HepG2 (cell line): Measurements from ENCODE around the gene LMOD2.

Source experiments
- CCDC6 ChIP-seq: sonication (generic); formaldehyde crosslinking; IDR thresholded peaks from 2 replicates; pipeline ENCODE4 v1.8.1; 2022; ENCODE audit warnings: mild to moderate bottlenecking, missing genetic modification reagents, moderate library complexity
- SMC3 ChIP-seq: IDR thresholded peaks from 2 replicates; pipeline ENCODE4 v1.6.1; 2011; ENCODE audit warnings: low read length, improper control_type of control experiment
- TF ChIP-seq, protein P1 (sequence below): sonication (generic); formaldehyde crosslinking; IDR thresholded peaks from 2 replicates; pipeline ENCODE4 v1.4.0; 2020; ENCODE audit warnings: missing genetic modification reagents
- TF ChIP-seq, protein P2 (sequence below): sonication (generic); formaldehyde crosslinking; conservative IDR thresholded peaks from 2 replicates; pipeline ENCODE4 v1.8.1; 2023; ENCODE audit warnings: missing genetic modification reagents
- TF ChIP-seq, protein P3 (sequence below): sonication (generic); formaldehyde crosslinking; IDR thresholded peaks from 2 replicates; pipeline ENCODE4 v1.4.0; 2020; ENCODE audit warnings: missing genetic modification reagents

DNA sequence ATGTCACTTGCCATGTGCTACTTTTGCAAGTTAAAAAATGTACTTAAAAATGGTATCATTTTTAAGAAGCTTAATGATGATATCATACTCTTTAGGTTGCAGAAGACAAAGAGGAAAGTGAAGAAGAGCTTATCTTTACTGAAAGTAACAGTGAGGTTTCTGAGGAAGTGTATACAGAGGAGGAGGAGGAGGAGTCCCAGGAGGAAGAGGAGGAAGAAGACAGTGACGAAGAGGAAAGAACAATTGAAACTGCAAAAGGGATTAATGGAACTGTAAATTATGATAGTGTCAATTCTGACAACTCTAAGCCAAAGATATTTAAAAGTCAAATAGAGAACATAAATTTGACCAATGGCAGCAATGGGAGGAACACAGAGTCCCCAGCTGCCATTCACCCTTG, 6.1 kb downstream of the LMOD2 start:
- no peak for TF ChIP-seq SMC3
- TF ChIP-seq, protein P1, sequence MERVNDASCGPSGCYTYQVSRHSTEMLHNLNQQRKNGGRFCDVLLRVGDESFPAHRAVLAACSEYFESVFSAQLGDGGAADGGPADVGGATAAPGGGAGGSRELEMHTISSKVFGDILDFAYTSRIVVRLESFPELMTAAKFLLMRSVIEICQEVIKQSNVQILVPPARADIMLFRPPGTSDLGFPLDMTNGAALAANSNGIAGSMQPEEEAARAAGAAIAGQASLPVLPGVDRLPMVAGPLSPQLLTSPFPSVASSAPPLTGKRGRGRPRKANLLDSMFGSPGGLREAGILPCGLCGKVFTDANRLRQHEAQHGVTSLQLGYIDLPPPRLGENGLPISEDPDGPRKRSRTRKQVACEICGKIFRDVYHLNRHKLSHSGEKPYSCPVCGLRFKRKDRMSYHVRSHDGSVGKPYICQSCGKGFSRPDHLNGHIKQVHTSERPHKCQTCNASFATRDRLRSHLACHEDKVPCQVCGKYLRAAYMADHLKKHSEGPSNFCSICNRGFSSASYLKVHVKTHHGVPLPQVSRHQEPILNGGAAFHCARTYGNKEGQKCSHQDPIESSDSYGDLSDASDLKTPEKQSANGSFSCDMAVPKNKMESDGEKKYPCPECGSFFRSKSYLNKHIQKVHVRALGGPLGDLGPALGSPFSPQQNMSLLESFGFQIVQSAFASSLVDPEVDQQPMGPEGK (CRISPR knock-in tag), result no peak
- TF ChIP-seq, protein P2, sequence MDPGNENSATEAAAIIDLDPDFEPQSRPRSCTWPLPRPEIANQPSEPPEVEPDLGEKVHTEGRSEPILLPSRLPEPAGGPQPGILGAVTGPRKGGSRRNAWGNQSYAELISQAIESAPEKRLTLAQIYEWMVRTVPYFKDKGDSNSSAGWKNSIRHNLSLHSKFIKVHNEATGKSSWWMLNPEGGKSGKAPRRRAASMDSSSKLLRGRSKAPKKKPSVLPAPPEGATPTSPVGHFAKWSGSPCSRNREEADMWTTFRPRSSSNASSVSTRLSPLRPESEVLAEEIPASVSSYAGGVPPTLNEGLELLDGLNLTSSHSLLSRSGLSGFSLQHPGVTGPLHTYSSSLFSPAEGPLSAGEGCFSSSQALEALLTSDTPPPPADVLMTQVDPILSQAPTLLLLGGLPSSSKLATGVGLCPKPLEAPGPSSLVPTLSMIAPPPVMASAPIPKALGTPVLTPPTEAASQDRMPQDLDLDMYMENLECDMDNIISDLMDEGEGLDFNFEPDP (CRISPR knock-in tag), result no peak
- TF ChIP-seq CCDC6 (CRISPR knock-in tag), result no peak
- TF ChIP-seq, protein P3, sequence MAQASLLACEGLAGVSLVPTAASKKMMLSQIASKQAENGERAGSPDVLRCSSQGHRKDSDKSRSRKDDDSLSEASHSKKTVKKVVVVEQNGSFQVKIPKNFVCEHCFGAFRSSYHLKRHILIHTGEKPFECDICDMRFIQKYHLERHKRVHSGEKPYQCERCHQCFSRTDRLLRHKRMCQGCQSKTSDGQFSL (CRISPR knock-in tag), result no peak
